IPS-18a (cell line): ENCODE results near the gene IP6K3.

Experiments
- H3K27ac ChIP-seq: one replicate; pipeline ENCODE4 v1.5.1; 2013; ENCODE audit warnings: low read length
- H3K27me3 ChIP-seq: one replicate; pipeline ENCODE4 v1.6.1; 2013; ENCODE audit warnings: mild to moderate bottlenecking, low read length; ENCODE audit not compliant: control insufficient read depth, insufficient read depth
- H3K36me3 ChIP-seq: one replicate; pipeline ENCODE4 v1.6.1; 2013; ENCODE audit warnings: low read depth, low read length; ENCODE audit not compliant: control insufficient read depth
- H3K4me1 ChIP-seq: one replicate; pipeline ENCODE4 v1.6.1; 2013; ENCODE audit warnings: low read depth, low read length; ENCODE audit not compliant: control insufficient read depth
- H3K4me3 ChIP-seq: one replicate; pipeline ENCODE4 v1.5.1; 2013; ENCODE audit warnings: low read length
- H3K9ac ChIP-seq: one replicate; pipeline ENCODE4 v1.6.1; 2013; ENCODE audit warnings: mild to moderate bottlenecking, low read length, moderate library complexity
- H3K9me3 ChIP-seq: one replicate; pipeline ENCODE4 v1.6.1; 2013; ENCODE audit warnings: low read depth, low read length; ENCODE audit not compliant: control insufficient read depth

The IP6K3 gene

GRCh38 chr6:33696076-33696475, 50.6 kb downstream of the IP6K3 start:
- Histone ChIP-seq H3K27ac (no peak overlapping the region), H3K9me3 (no peaks in the 10 kb centered on the region), H3K4me3 (no peak overlapping the region), H3K27me3 (no peaks in the 10 kb centered on the region), H3K9ac (no peak overlapping the region), H3K36me3 (peaks cover 52% of the 10 kb centered on the region), H3K4me1 (peaks cover 3% of the 10 kb centered on the region)

- H3K9me3 ChIP-seq = no peaks in the 10 kb centered on the region
- H3K36me3 ChIP-seq = peaks cover 53% of the 10 kb centered on the region
- no peak overlapping the region for H3K27ac ChIP-seq
- H3K9ac ChIP-seq = no peak overlapping the region
- H3K27me3 ChIP-seq = no peaks in the 10 kb centered on the region
- no peak overlapping the region for H3K4me3 ChIP-seq
- H3K4me1 ChIP-seq = peaks cover 3% of the 10 kb centered on the region
These were observed 51.2 kb downstream of the IP6K3 start for GRCh38 chr6:33695451-33695887.

DNA sequence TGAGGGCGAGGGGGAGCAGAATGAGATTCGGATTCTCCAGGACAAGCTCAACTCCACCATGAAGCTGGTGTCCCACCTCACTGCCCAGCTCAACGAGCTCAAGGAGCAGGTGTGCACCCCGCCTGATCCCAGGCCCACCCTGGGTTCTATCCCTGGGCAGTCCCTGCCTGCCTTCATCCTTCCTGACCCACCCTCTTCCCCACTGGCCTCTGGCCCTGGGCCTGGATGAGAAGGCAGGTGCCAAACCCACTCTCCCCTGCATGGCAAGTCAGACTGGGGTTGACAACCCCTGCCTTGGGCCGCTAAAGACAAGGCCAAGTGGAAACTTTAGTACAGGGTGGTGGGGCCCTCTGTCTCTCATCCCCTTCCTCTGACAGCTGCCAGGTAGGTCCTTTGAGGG, 51.7 kb downstream of the IP6K3 start:
- H3K27ac ChIP-seq = no peak overlapping the region
- H3K9me3 ChIP-seq = no peaks in the 10 kb centered on the region
- no peak overlapping the region for H3K9ac ChIP-seq
- H3K36me3 ChIP-seq = peaks cover 49% of the 10 kb centered on the region
- no peaks in the 10 kb centered on the region for H3K4me1 ChIP-seq
- no peak overlapping the region for H3K4me3 ChIP-seq
- H3K27me3 ChIP-seq = no peaks in the 10 kb centered on the region

GRCh38 chr6:33694401-33694931, 52.2 kb downstream of the IP6K3 start:
- Histone ChIP-seq H3K36me3 (peaks cover 47% of the 10 kb centered on the region), H3K9me3 (no peaks in the 10 kb centered on the region), H3K9ac (no peak overlapping the region), H3K4me1 (no peaks in the 10 kb centered on the region), H3K4me3 (no peak overlapping the region), H3K27ac (no peak overlapping the region), H3K27me3 (no peaks in the 10 kb centered on the region)

GRCh38 chr6:33693186-33694105, 53.3 kb downstream of the IP6K3 start:
- H3K9me3 ChIP-seq = no peaks in the 10 kb centered on the region
- H3K27ac ChIP-seq = no peak overlapping the region
- H3K4me1 ChIP-seq = no peaks in the 10 kb centered on the region
- H3K4me3 ChIP-seq = no peak overlapping the region
- no peak overlapping the region for H3K9ac ChIP-seq
- H3K36me3 ChIP-seq = peaks cover 42% of the 10 kb centered on the region
- H3K27me3 ChIP-seq = no peaks in the 10 kb centered on the region

GRCh38 chr6:33692760-33693158, 53.9 kb downstream of the IP6K3 start:
- H3K4me1 ChIP-seq = no peaks in the 10 kb centered on the region
- H3K27me3 ChIP-seq = no peaks in the 10 kb centered on the region
- no peaks in the 10 kb centered on the region for H3K9me3 ChIP-seq
- no peak overlapping the region for H3K27ac ChIP-seq
- no peak overlapping the region for H3K9ac ChIP-seq
- no peak overlapping the region for H3K4me3 ChIP-seq
- peaks cover 36% of the 10 kb centered on the region for H3K36me3 ChIP-seq

DNA sequence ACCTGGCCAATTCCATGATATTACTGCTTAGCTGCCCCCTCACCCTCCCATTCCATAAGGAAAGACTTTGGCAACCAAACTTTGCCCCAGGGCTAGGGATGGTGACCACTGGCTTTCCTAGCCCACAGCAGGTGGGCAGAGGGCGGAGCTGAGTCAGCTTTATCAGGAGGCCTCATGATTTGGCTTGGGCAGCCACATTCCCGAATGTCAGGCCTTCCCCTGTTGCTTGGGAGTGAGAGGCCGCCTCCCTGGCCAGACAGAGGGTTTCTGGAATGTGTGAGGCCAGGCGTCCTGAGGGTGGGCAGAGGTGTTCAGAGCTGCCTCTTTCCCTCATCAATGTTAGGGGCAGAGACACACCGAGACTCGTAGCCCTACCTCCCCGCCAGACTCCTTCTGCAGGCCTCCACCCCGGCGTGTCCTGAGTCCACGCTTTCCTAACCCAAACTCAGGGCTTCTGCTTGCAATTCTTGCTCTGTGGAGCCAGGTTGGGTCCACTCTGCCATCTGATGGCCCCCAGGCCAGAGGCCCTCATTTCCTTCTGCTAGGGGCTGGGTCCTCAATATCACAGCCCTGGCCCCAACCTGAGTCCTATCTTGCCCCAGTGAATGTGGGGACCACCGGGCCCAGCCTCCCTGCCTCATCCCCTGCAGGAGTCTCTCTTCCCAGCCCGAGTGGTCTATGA, 54.5 kb downstream of the IP6K3 start:
- Histone ChIP-seq H3K36me3 (peaks cover 31% of the 10 kb centered on the region), H3K27me3 (no peaks in the 10 kb centered on the region), H3K4me3 (no peak overlapping the region), H3K9me3 (no peaks in the 10 kb centered on the region), H3K4me1 (no peaks in the 10 kb centered on the region), H3K9ac (no peak overlapping the region), H3K27ac (no peak overlapping the region)

DNA sequence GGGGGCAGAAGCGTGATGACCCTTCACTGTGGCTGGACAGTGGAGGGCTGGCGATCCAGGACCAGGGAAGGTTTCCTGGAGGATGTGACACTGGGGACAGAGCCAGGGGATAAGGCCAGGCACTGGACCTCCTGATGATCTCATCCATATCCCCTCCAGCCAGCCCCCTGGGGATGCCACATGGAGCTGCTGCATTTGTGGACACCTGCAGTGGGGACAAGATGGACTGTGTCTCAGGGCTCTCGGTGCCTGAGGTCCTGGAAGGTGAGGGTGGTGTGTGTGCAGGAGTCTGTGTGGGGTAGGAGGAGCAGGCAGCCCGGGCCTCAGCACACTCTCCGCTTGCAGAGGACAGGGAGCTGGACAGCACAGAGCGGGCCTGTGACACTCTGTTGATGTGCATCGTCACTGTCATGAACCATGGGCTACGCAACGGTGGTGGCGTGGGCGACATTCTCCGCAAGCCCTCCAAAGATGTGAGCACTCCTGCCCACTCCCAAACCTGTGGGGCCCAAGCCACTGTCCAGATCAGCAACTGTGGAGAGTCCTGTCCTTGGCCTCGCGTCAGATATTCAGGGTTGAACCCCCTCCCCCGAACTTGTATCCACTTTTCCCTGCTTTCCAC, 55.1 kb downstream of the IP6K3 start:
- no peaks in the 10 kb centered on the region for H3K27me3 ChIP-seq
- no peaks in the 10 kb centered on the region for H3K9me3 ChIP-seq
- no peaks in the 10 kb centered on the region for H3K4me1 ChIP-seq
- no peak overlapping the region for H3K9ac ChIP-seq
- H3K36me3 ChIP-seq = peaks cover 25% of the 10 kb centered on the region
- no peak overlapping the region for H3K27ac ChIP-seq
- H3K4me3 ChIP-seq = no peak overlapping the region

GRCh38 chr6:33690766-33691165, 55.9 kb downstream of the IP6K3 start:
- Histone ChIP-seq H3K4me1 (no peaks in the 10 kb centered on the region), H3K9ac (no peak overlapping the region)

GRCh38 chr6:33689879-33690278, 56.8 kb downstream of the IP6K3 start:
- no peak overlapping the region for H3K4me3 ChIP-seq
- H3K27me3 ChIP-seq = no peaks in the 10 kb centered on the region
- no peak overlapping the region for H3K27ac ChIP-seq
- no peak overlapping the region for H3K9ac ChIP-seq
- H3K9me3 ChIP-seq = no peaks in the 10 kb centered on the region
- peaks cover 38% of the 10 kb centered on the region for H3K36me3 ChIP-seq
- no peaks in the 10 kb centered on the region for H3K4me1 ChIP-seq

More at GRCh38 chr6:33690766-33691165, 55.9 kb downstream of the IP6K3 start:
- Histone ChIP-seq H3K27ac (no peak overlapping the region), H3K9me3 (no peaks in the 10 kb centered on the region), H3K27me3 (no peaks in the 10 kb centered on the region), H3K36me3 (peaks cover 32% of the 10 kb centered on the region), H3K4me3 (no peak overlapping the region)

DNA sequence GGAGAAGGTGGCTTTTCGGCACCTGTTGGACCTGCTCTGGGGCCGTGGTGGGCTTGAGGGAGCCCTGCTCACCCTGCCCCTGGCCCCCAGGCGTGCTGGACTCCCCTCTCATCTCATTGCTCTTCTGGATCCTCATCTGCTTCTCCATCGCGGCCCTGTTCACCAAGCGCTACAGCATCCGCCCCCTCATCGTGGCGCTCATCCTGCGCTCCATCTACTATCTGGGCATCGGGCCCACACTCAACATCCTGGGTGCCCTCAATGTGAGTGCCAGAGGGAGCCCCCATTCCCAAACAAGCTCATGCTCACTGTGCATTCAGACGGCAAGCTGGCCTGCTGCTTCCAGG, 57.6 kb downstream of the IP6K3 start:
- H3K9ac ChIP-seq = no peak overlapping the region
- H3K36me3 ChIP-seq = peaks cover 43% of the 10 kb centered on the region
- H3K4me1 ChIP-seq = no peaks in the 10 kb centered on the region
- no peaks in the 10 kb centered on the region for H3K27me3 ChIP-seq
- H3K27ac ChIP-seq = no peak overlapping the region
- no peaks in the 10 kb centered on the region for H3K9me3 ChIP-seq
- no peak overlapping the region for H3K4me3 ChIP-seq
